ENCODE results near the gene UGT1A5. TPM values are rescaled to one million over a fixed set of nuclear protein-coding genes. Genes with fewer than 3 reads are reported as not detected.
"Not testable (repeated sequence)": the region's sequence is repeated elsewhere in the genome, so short reads cannot be mapped to it uniquely, and the experiment has no call there.

UGT1A5 gene
- total RNA-seq, 1 experiment from 2014 or later: not detected

GRCh38 chr2:233693963-233694362, 18.7 kb upstream of the UGT1A5 start:
- no peak for DNase-seq (ENCODE audit: low spot score)

- DNase-seq (ENCODE audit: low spot score): no peak
Observed at GRCh38 chr2:233698740-233699139, 14.0 kb upstream of the UGT1A5 start.

- peak; percentile 25 for DNase-seq (ENCODE audit: low spot score)
Observed at GRCh38 chr2:233699424-233700027, 13.2 kb upstream of the UGT1A5 start.

GRCh38 chr2:233700028-233700635, 12.6 kb upstream of the UGT1A5 start:
- DNase-seq (ENCODE audit: low spot score): peak; percentile 96

- not testable (repeated sequence) for DNase-seq (ENCODE audit: low spot score)
Observed at GRCh38 chr2:233700842-233701241, 11.9 kb upstream of the UGT1A5 start.

- DNase-seq (ENCODE audit: low spot score): no peak
Observed at GRCh38 chr2:233702238-233702637, 10.5 kb upstream of the UGT1A5 start.

GRCh38 chr2:233705911-233706506, 6.7 kb upstream of the UGT1A5 start:
- DNase-seq (ENCODE audit: low spot score): peak; percentile 94

GRCh38 chr2:233706720-233707119, 6.0 kb upstream of the UGT1A5 start:
- peak; percentile 81 for DNase-seq (ENCODE audit: low spot score)

- peak; percentile 72 for DNase-seq (ENCODE audit: low spot score)
Observed at GRCh38 chr2:233707940-233708644, 4.6 kb upstream of the UGT1A5 start.

GRCh38 chr2:233708942-233709341, 3.8 kb upstream of the UGT1A5 start:
- DNase-seq (ENCODE audit: low spot score): peak; percentile 53

- DNase-seq (ENCODE audit: low spot score): peak; percentile 86
Observed at GRCh38 chr2:233711312-233712008, 1.2 kb upstream of the UGT1A5 start.

GRCh38 chr2:233713262-233713615, 532 bp downstream of the UGT1A5 start:
- no peak for DNase-seq (ENCODE audit: low spot score)

- DNase-seq (ENCODE audit: low spot score): no peak
Observed at GRCh38 chr2:233714121-233714520, 1.4 kb downstream of the UGT1A5 start.

GRCh38 chr2:233718552-233718951, 5.8 kb downstream of the UGT1A5 start, which contains the start of gene UGT1A4:
TSS of gene UGT1A4 (plus strand) at chr2:233718736. CDS start at chr2:233718821, 85 bp downstream.
- no peak for DNase-seq (ENCODE audit: low spot score)

- DNase-seq (ENCODE audit: low spot score): no peak
Observed at GRCh38 chr2:233728723-233729301, 16.1 kb downstream of the UGT1A5 start, which contains the start of gene UGT1A3. TSS of gene UGT1A3 (plus strand) at chr2:233729042. CDS start at chr2:233729127, 85 bp downstream.

- not testable (repeated sequence) for DNase-seq (ENCODE audit: low spot score)
Observed at GRCh38 chr2:233736868-233737653, 24.4 kb downstream of the UGT1A5 start.

- no peak for DNase-seq (ENCODE audit: low spot score)
Observed at GRCh38 chr2:233740870-233741269, 28.2 kb downstream of the UGT1A5 start.

- no peak for DNase-seq (ENCODE audit: low spot score)
Observed at GRCh38 chr2:233743464-233744259, 31.0 kb downstream of the UGT1A5 start.

GRCh38 chr2:233745073-233745755, 32.5 kb downstream of the UGT1A5 start:
- DNase-seq (ENCODE audit: low spot score): no peak

Measured in H4 (cell line).